Gastrocnemius medialis (tissue), 4 donors: ENCODE data around the gene POLA2.

Experiments
- POLR2A ChIP-seq, 2 donors: fragments of 450-650 bp; IDR thresholded peaks; one replicate each; pipeline ENCODE4 v1.6.1; 2017; ENCODE audit warnings: antibody characterized with exemption in 2 of 2, mild to moderate bottlenecking in 2 of 2, moderate library complexity in 2 of 2
- TF ChIP-seq, protein P1 (sequence below), 5 experiments: fragments of 450-650 bp in 3 of 5; fragments of 200-600 bp in 2 of 5; sonication (generic) in 2 of 5; IDR thresholded peaks in 4 of 5; conservative IDR thresholded peaks in 1 of 5; 1 replicate in 4 of 5; 2 replicates in 1 of 5; pipeline ENCODE4 v1.5.1; 2016 to 2019; ENCODE audit warnings: antibody characterized with exemption in 5 of 5, mild to moderate bottlenecking in 3 of 5, moderate library complexity in 3 of 5

DNA sequence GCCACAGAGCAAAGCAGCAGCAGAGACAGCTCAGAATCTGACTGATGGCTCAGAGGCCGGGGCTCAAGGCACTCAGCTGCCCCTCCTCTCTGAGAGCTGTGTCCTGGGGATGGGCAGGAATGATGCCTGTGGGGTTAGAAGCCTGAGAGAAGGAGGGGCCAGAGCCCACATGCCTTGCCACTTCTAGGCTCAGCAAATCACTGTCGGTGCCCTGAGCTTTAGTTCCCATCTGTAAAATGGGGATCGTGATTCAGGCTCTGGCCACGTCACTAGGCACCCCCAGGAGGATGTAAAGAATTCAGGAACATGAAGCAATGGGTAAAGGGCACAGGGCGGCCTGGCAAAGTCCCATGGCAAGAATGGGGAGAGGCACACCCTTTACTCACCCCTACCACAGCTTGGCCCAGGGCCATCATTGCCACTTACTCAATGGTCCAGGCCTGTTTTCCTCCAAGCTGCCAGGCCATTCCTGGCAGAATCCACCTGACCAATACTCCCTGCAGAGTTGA is 49.5 kb downstream of the POLA2 start:
- TF ChIP-seq, protein P1, sequence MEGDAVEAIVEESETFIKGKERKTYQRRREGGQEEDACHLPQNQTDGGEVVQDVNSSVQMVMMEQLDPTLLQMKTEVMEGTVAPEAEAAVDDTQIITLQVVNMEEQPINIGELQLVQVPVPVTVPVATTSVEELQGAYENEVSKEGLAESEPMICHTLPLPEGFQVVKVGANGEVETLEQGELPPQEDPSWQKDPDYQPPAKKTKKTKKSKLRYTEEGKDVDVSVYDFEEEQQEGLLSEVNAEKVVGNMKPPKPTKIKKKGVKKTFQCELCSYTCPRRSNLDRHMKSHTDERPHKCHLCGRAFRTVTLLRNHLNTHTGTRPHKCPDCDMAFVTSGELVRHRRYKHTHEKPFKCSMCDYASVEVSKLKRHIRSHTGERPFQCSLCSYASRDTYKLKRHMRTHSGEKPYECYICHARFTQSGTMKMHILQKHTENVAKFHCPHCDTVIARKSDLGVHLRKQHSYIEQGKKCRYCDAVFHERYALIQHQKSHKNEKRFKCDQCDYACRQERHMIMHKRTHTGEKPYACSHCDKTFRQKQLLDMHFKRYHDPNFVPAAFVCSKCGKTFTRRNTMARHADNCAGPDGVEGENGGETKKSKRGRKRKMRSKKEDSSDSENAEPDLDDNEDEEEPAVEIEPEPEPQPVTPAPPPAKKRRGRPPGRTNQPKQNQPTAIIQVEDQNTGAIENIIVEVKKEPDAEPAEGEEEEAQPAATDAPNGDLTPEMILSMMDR (IDR thresholded peaks at IDR 0.05 in 4 of 5, conservative IDR thresholded peaks at IDR 0.05 in 1 of 5), result no peak
- no peak for TF ChIP-seq POLR2A (IDR thresholded peaks at IDR 0.05)
